Activated CD8-positive, alpha-beta memory T cell treated with anti-CD3 and anti-CD28 coated beads, Interleukin-2, amount 50 U/mL, for 24 hours (primary cell): Measurements from ENCODE around the gene NFE2L1.
A peak's percentile ranks its signal among the peaks of the same experiment; 100 is the strongest.

Experiments
- DNase-seq: peaks from one replicate; pipeline ENCODE4 v3.0.0-alpha.2; 2020; ENCODE audit errors: extremely low read depth

NFE2L1 gene

GRCh38 chr17:48107137-48108055 lies 59.2 kb downstream of the NFE2L1 start, which contains the start of gene SNX11:
Gene SNX11, plus strand, starts transcription at chr17:48107766. Its CDS starts 4,278 bp downstream, at chr17:48112044.
- DNase-seq: peak; percentile 82

GRCh38 chr17:48110761-48111160 lies 62.6 kb downstream of the NFE2L1 start:
- DNase-seq: no peak
